ENCODE data around the gene ACBD6. TPM values are rescaled to one million over a fixed set of nuclear protein-coding genes. Genes with fewer than 3 reads are reported as not detected.

Gene ACBD6
- total and polyA plus RNA-seq, 8 donors = 8.9 to 48.8 (median 37.7) TPM

- Histone ChIP-seq H3K4me1 (peaks cover 0 to 15% (median 0%) of the 10 kb centered on the region in 4 donors), H3K36me3 (no peaks in the 10 kb centered on the region), H3K9me3 (no peaks in the 10 kb centered on the region), H3K27me3 (peaks cover 0 to 45% (median 24%) of the 10 kb centered on the region in 3 donors), H3K27ac (no peak overlapping the region), H3K4me3 (no peak overlapping the region)
- WGBS, 5 donors = 50 to 64% (median 56%) methylated on average over 2 of the region's 2 CpGs
- intact Hi-C loops (cut with DNase I; ENCODE audit: low total_unique reads) = no loop called here
- DNase-seq = no peak
- TF ChIP-seq POLR2A (IDR thresholded peaks at IDR 0.05) (no peak), CTCF (IDR thresholded peaks at IDR 0.05) (no peak), EP300 (IDR thresholded peaks at IDR 0.05) (no peak), POLR2AphosphoS5 (IDR thresholded peaks at IDR 0.05) (no peak)
Observed at GRCh38 chr1:180264595-180264994, 237.8 kb downstream of the ACBD6 start.

- Histone ChIP-seq H3K36me3 (no peaks in the 10 kb centered on the region), H3K27ac (no peak overlapping the region), H3K4me1 (peaks cover 0 to 15% (median 0%) of the 10 kb centered on the region in 4 donors), H3K27me3 (peaks cover 5 to 62% (median 41%) of the 10 kb centered on the region in 3 donors), H3K9me3 (no peaks in the 10 kb centered on the region), H3K4me3 (no peak overlapping the region)
- TF ChIP-seq EP300 (IDR thresholded peaks at IDR 0.05) = no peak
- TF ChIP-seq CTCF (IDR thresholded peaks at IDR 0.05) = no peak
- TF ChIP-seq POLR2A (IDR thresholded peaks at IDR 0.05) = no peak
- no peak for TF ChIP-seq POLR2AphosphoS5 (IDR thresholded peaks at IDR 0.05)
- no peak for DNase-seq
- intact Hi-C loops (cut with DNase I; ENCODE audit: low total_unique reads) = no loop called here
- 66 to 70% (median 67%) methylated on average over 12 of the region's 12 CpGs for whole genome bisulfite sequencing, 5 donors
Observed at GRCh38 chr1:180262628-180263488, 239.5 kb downstream of the ACBD6 start.

DNA sequence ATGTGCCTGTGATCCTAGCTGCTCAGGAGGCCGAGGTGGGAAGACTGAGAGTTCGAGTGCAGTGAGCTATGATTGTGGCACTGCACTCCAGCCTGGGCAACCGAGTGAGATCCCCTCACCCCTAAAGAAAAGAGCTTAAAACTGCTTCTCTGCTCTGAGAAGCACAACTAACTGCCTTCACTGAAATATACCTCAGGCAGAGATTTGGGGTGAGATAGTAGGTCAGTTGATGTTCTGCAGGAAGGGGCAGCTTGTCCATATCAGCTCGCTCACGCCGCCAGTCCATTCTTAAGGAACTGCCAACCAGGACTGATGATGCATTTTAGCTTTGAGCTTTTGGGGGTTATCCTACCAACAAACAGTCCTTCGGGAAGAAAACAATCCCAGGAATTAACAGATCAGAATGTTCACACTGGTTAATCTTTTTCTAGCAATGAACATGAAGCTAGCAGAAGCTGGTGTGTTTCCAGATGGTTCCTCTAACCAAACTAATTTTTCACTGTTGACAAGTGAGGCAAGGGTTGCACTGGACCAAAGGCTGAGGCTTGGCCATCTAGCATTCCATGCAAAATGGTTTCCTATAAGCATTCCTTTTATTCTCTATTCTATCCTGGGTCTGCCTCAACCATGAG lies 240.7 kb downstream of the ACBD6 start:
- DNase-seq = no peak
- H3K4me1 ChIP-seq = peaks cover 0 to 15% (median 0%) of the 10 kb centered on the region in 4 donors
- no peaks in the 10 kb centered on the region for H3K36me3 ChIP-seq
- intact Hi-C loops (cut with DNase I; ENCODE audit: low total_unique reads) = no loop called here
- no peaks in the 10 kb centered on the region for H3K9me3 ChIP-seq
- peaks cover 7 to 74% (median 44%) of the 10 kb centered on the region in 3 donors for H3K27me3 ChIP-seq
- no peak for TF ChIP-seq EP300 (IDR thresholded peaks at IDR 0.05)
- TF ChIP-seq POLR2A (IDR thresholded peaks at IDR 0.05) = no peak
- WGBS, 5 donors = 51 to 74% (median 71%) methylated on average over 7 of the region's 7 CpGs
- no peak overlapping the region for H3K27ac ChIP-seq
- no peak overlapping the region for H3K4me3 ChIP-seq

GRCh38 chr1:180261030-180261429 lies 241.3 kb downstream of the ACBD6 start:
- Histone ChIP-seq H3K4me3 (no peak overlapping the region), H3K4me1 (peaks cover 0 to 15% (median 0%) of the 10 kb centered on the region in 4 donors), H3K36me3 (no peaks in the 10 kb centered on the region), H3K27me3 (peaks cover 7 to 80% (median 50%) of the 10 kb centered on the region in 3 donors), H3K9me3 (no peaks in the 10 kb centered on the region), H3K27ac (no peak overlapping the region)
- intact Hi-C loops (cut with DNase I; ENCODE audit: low total_unique reads) = no loop called here
- WGBS, 5 donors = 74 to 86% (median 82%) methylated on average over 10 of the region's 10 CpGs
- no peak for TF ChIP-seq CTCF (IDR thresholded peaks at IDR 0.05)
- TF ChIP-seq POLR2AphosphoS5 (IDR thresholded peaks at IDR 0.05) = no peak
- TF ChIP-seq POLR2A (IDR thresholded peaks at IDR 0.05) = no peak
- no peak for TF ChIP-seq EP300 (IDR thresholded peaks at IDR 0.05)
- DNase-seq = no peak

All from stomach (tissue), 9 donors.